GM23338 (cell line): ENCODE measurements around the gene DIO2. TPM values are rescaled to one million over a fixed set of nuclear protein-coding genes. Genes with fewer than 3 reads are reported as not detected.

ENCODE experiments used
- ATAC-seq: fragments of 200-7000 bp; cut with Tn5 transposase; 3 replicates; pipeline ENCODE4 v1.9.1; 2020
- DNase-seq: peaks from one replicate; pipeline ENCODE4 v3.0.0-alpha.2; 2015; ENCODE audit warnings: low spot score
- H2AFZ ChIP-seq: fragments of 200-600 bp; sonication (generic); 2 replicates; pipeline ENCODE4 v1.8.0; 2016; ENCODE audit warnings: antibody characterized with exemption, mild to moderate bottlenecking, moderate library complexity
- H3F3A ChIP-seq: fragments of 200-600 bp; sonication (generic); replicated peaks from 2 replicates; pipeline ENCODE4 v1.8.0; 2017; ENCODE audit warnings: antibody characterized with exemption, mixed run types, low read depth
- H3K27ac ChIP-seq: fragments of 200-600 bp; sonication (generic); 2 replicates; pipeline ENCODE4 v1.6.1; 2016; ENCODE audit warnings: low read depth
- H3K27me3 ChIP-seq: fragments of 200-600 bp; sonication (generic); 2 replicates; pipeline ENCODE4 v1.8.0; 2016; ENCODE audit warnings: mild to moderate bottlenecking, mixed run types, moderate library complexity; ENCODE audit not compliant: insufficient read depth
- H3K36me3 ChIP-seq: fragments of 200-600 bp; sonication (generic); 2 replicates; pipeline ENCODE4 v1.8.0; 2016; ENCODE audit warnings: mild to moderate bottlenecking; ENCODE audit not compliant: insufficient read depth
- H3K4me1 ChIP-seq: fragments of 200-600 bp; sonication (generic); 2 replicates; pipeline ENCODE4 v1.8.0; 2016; ENCODE audit warnings: mild to moderate bottlenecking, moderate library complexity; ENCODE audit not compliant: insufficient read depth
- H3K4me2 ChIP-seq: fragments of 200-600 bp; sonication (generic); 2 replicates; pipeline ENCODE4 v1.7.1; 2017; ENCODE audit warnings: mixed run types
- H3K4me3 ChIP-seq: fragments of 200-600 bp; sonication (generic); 2 replicates; pipeline ENCODE4 v1.6.1; 2016; ENCODE audit warnings: mixed run types
- H3K79me2 ChIP-seq: fragments of 200-600 bp; sonication (generic); replicated peaks from 2 replicates; pipeline ENCODE4 v1.8.0; 2017; ENCODE audit warnings: mild to moderate bottlenecking; ENCODE audit not compliant: insufficient read depth
- H3K9me2 ChIP-seq: fragments of 200-600 bp; sonication (generic); 2 replicates; pipeline ENCODE4 v1.8.0; 2017; ENCODE audit not compliant: insufficient read depth
- H4K20me1 ChIP-seq: fragments of 200-600 bp; sonication (generic); replicated peaks from 2 replicates; pipeline ENCODE4 v1.8.0; 2017; ENCODE audit warnings: mild to moderate bottlenecking; ENCODE audit not compliant: insufficient read depth
- H3K27ac Mint-ChIP-seq: 2 replicates; pipeline ENCODE4 v1.8.0; 2020; ENCODE audit warnings: inconsistent platforms, mild to moderate bottlenecking, moderate library complexity, mixed read lengths
- H3K27me3 Mint-ChIP-seq: 3 replicates; pipeline ENCODE4 v1.8.0; 2022; ENCODE audit warnings: low read depth, mild to moderate bottlenecking, moderate library complexity, mixed read lengths, inconsistent platforms; ENCODE audit not compliant: insufficient read depth, poor library complexity
- H3K36me3 Mint-ChIP-seq: 3 replicates; pipeline ENCODE4 v1.8.0; 2021; ENCODE audit warnings: low read depth, mild to moderate bottlenecking, inconsistent platforms, moderate library complexity, mixed read lengths
- H3K4me1 Mint-ChIP-seq: 3 replicates; pipeline ENCODE4 v1.8.0; 2020; ENCODE audit warnings: mild to moderate bottlenecking, inconsistent platforms, mixed read lengths
- H3K4me3 Mint-ChIP-seq: 3 replicates; pipeline ENCODE4 v1.8.0; 2021; ENCODE audit warnings: moderate library complexity, mild to moderate bottlenecking, inconsistent platforms, mixed read lengths
- H3K9me3 Mint-ChIP-seq: 3 replicates; pipeline ENCODE4 v1.8.0; 2020; ENCODE audit warnings: moderate library complexity, mild to moderate bottlenecking, inconsistent platforms, mixed read lengths
- EZH2 ChIP-seq: fragments of 200-600 bp; sonication (generic); IDR thresholded peaks from one replicate; pipeline ENCODE4 v1.8.0; 2017; ENCODE audit warnings: antibody characterized with exemption, mild to moderate bottlenecking, low read depth; ENCODE audit not compliant: unreplicated experiment
- JUNB ChIP-seq: IDR thresholded peaks from one replicate; pipeline ENCODE4 v1.6.1; 2016; ENCODE audit warnings: antibody characterized with exemption; ENCODE audit not compliant: unreplicated experiment
- NANOG ChIP-seq: IDR thresholded peaks from 2 replicates; pipeline ENCODE4 v1.6.1; 2016; ENCODE audit warnings: antibody characterized with exemption, borderline replicate concordance
- STAT1 ChIP-seq: IDR thresholded peaks from one replicate; pipeline ENCODE4 v1.6.1; 2016; ENCODE audit warnings: antibody characterized with exemption; ENCODE audit not compliant: unreplicated experiment
- ZNF114 ChIP-seq: fragments of 250-450 bp; sonication (Bioruptor Pico); IDR thresholded peaks from 2 replicates; pipeline ENCODE4 v1.5.0; 2020; ENCODE audit warnings: mild to moderate bottlenecking, moderate library complexity
- polyA plus RNA-seq: library from polyadenylated mRNA; unstranded; fragments of >200 nt; fragmentation: Nextera tagmentation; extraction: Ambion mirVana; gene quantifications from 2 replicates; pipeline ENCODE4 v1.2.1, GENCODE V29; 2016
- total RNA-seq: library from RNA; depleted of rRNA; stranded (reverse); fragments of >200 nt; shearing (Covaris generic); gene quantifications from 2 replicates; pipeline ENCODE4 v1.2.3, GENCODE V29; 2014
- TF ChIP-seq, protein P1 (sequence below), 2 experiments: fragments of 200-600 bp in 1 of 2; sonication (generic) in 1 of 2; conservative IDR thresholded peaks; 2 replicates each; pipeline versions ENCODE4 v1.5.1 to v1.6.1; 2016 to 2017; ENCODE audit warnings: antibody characterized with exemption in 2 of 2, low read depth in 2 of 2, mild to moderate bottlenecking in 2 of 2, moderate library complexity in 1 of 2
- TF ChIP-seq, protein P2 (sequence below): IDR thresholded peaks from one replicate; pipeline ENCODE4 v1.6.1; 2018; ENCODE audit warnings: antibody characterized with exemption; ENCODE audit not compliant: unreplicated experiment
- TF ChIP-seq, protein P3 (sequence below): IDR thresholded peaks from 2 replicates; pipeline ENCODE4 v1.6.1; 2016; ENCODE audit warnings: antibody characterized with exemption

DIO2 gene
- total and polyA plus RNA-seq, 2 experiments from 2014 or later, result 0.05 to 0.17 TPM

DNA sequence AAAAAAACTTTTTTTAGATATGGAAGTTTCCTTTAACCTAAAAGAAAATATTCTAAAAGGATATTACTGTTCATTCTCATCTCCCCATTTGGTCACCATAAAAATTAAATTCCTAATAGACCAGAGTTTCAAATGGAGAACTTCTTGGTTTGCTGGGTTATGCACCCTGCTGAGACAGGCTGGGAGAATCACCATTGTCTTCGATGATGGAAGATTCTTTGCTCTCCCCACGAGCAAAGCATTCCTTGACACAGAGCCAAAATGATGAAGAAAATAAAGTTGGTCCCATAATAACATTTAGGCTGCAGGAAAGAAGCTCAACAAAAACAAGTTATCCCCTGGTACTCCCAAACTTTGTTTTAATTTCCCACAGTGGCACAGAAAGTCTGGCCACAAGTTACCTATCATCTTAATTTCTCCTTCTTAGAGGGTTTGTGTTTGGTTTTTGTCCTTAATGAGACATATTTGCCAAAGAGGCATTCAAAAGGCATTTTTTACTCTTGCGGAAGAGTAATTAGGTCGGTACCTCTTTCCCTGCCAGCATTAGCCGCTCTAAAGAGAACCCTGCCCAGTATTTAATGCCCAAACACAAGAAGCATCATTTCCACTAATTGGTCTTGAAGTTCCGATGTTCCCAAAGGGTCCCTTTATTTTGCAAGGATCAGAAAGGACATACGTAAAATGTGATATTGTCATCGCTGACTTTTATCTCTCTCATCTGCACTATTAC, 4.8 kb downstream of the DIO2 start:
- Histone ChIP-seq H3K4me2 (no peak overlapping the region), H3F3A (no peaks in the 10 kb centered on the region), H2AFZ (no peak overlapping the region), H3K79me2 (no peaks in the 10 kb centered on the region), H3K9me2 (no peaks in the 10 kb centered on the region), H3K36me3 (no peaks in the 10 kb centered on the region), H3K4me1 (no peaks in the 10 kb centered on the region), H3K27me3 (no peaks in the 10 kb centered on the region), H4K20me1 (no peaks in the 10 kb centered on the region), H3K27ac (no peak overlapping the region), H3K4me3 (no peak overlapping the region)
- H3K4me3 Mint-ChIP-seq, result no peak overlapping the region
- H3K36me3 Mint-ChIP-seq, result no peaks in the 10 kb centered on the region
- DNase-seq (no peak), ATAC-seq (no peak)
- TF ChIP-seq, protein P1, sequence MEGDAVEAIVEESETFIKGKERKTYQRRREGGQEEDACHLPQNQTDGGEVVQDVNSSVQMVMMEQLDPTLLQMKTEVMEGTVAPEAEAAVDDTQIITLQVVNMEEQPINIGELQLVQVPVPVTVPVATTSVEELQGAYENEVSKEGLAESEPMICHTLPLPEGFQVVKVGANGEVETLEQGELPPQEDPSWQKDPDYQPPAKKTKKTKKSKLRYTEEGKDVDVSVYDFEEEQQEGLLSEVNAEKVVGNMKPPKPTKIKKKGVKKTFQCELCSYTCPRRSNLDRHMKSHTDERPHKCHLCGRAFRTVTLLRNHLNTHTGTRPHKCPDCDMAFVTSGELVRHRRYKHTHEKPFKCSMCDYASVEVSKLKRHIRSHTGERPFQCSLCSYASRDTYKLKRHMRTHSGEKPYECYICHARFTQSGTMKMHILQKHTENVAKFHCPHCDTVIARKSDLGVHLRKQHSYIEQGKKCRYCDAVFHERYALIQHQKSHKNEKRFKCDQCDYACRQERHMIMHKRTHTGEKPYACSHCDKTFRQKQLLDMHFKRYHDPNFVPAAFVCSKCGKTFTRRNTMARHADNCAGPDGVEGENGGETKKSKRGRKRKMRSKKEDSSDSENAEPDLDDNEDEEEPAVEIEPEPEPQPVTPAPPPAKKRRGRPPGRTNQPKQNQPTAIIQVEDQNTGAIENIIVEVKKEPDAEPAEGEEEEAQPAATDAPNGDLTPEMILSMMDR (conservative IDR thresholded peaks at IDR 0.05; ENCODE audit: low read depth in 2 of 2), result no peak
- no peak for TF ChIP-seq EZH2
- H3K4me1 Mint-ChIP-seq, result 0 out of 3 replicates have a peak, but pooled peaks cover 2% of the 10 kb centered on the region
- peaks cover 5% of the 10 kb centered on the region for H3K27me3 Mint-ChIP-seq
- no peak overlapping the region for H3K27ac Mint-ChIP-seq
- no peaks in the 10 kb centered on the region for H3K9me3 Mint-ChIP-seq

DNA sequence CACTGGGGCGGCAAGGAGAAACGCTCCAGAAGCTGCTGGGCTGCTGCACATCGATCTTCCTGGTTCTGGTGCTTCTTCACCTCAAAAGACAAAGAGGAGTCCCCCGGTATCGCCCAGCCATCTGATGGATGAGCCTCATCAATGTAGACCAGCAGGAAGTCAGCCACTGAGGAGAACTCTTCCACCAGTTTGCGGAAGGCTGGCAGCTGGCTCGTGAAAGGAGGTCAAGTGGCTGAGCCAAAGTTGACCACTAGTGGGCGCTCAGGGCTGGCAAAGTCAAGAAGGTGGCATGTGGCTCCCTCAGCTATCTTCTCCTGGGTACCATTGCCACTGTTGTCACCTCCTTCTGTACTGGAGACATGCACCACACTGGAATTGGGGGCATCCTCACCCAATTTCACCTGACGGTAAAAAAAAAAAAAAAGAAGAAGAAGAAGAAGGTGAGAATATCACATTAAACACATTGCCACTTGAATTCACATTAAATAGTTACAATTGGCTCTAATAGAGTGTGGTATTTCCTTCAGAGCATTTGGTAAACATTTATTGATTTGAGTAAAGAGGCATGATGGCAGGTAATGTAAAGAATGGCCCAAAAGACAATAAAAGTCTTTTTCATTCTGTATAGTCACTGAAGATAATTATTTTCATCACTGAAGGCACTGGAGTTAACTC, 8.3 kb downstream of the DIO2 start:
- Histone ChIP-seq H3K79me2 (no peaks in the 10 kb centered on the region), H3K27ac (no peak overlapping the region), H4K20me1 (no peaks in the 10 kb centered on the region), H3K9me2 (no peaks in the 10 kb centered on the region), H3K4me2 (no peak overlapping the region), H3K36me3 (no peaks in the 10 kb centered on the region), H3K4me1 (no peaks in the 10 kb centered on the region), H3F3A (no peaks in the 10 kb centered on the region), H3K27me3 (no peaks in the 10 kb centered on the region), H3K4me3 (no peak overlapping the region), H2AFZ (0 out of 2 replicates have a peak overlapping the region, but pooled peaks have one; percentile 54)
- ATAC-seq (peak; percentile 88), DNase-seq (peak; percentile 81)
- Mint-ChIP-seq H3K9me3 (no peaks in the 10 kb centered on the region), H3K4me1 (no peaks in the 10 kb centered on the region), H3K4me3 (no peak overlapping the region), H3K27me3 (peaks cover 5% of the 10 kb centered on the region), H3K27ac (no peak overlapping the region), H3K36me3 (no peaks in the 10 kb centered on the region)
- TF ChIP-seq STAT1 (no peak), EZH2 (no peak), JUNB (no peak), NANOG (no peak), ZNF114 (CRISPR knock-in tag) (peak; percentile 84)
- TF ChIP-seq, protein P2, sequence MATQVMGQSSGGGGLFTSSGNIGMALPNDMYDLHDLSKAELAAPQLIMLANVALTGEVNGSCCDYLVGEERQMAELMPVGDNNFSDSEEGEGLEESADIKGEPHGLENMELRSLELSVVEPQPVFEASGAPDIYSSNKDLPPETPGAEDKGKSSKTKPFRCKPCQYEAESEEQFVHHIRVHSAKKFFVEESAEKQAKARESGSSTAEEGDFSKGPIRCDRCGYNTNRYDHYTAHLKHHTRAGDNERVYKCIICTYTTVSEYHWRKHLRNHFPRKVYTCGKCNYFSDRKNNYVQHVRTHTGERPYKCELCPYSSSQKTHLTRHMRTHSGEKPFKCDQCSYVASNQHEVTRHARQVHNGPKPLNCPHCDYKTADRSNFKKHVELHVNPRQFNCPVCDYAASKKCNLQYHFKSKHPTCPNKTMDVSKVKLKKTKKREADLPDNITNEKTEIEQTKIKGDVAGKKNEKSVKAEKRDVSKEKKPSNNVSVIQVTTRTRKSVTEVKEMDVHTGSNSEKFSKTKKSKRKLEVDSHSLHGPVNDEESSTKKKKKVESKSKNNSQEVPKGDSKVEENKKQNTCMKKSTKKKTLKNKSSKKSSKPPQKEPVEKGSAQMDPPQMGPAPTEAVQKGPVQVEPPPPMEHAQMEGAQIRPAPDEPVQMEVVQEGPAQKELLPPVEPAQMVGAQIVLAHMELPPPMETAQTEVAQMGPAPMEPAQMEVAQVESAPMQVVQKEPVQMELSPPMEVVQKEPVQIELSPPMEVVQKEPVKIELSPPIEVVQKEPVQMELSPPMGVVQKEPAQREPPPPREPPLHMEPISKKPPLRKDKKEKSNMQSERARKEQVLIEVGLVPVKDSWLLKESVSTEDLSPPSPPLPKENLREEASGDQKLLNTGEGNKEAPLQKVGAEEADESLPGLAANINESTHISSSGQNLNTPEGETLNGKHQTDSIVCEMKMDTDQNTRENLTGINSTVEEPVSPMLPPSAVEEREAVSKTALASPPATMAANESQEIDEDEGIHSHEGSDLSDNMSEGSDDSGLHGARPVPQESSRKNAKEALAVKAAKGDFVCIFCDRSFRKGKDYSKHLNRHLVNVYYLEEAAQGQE, result no peak
- TF ChIP-seq, protein P3, sequence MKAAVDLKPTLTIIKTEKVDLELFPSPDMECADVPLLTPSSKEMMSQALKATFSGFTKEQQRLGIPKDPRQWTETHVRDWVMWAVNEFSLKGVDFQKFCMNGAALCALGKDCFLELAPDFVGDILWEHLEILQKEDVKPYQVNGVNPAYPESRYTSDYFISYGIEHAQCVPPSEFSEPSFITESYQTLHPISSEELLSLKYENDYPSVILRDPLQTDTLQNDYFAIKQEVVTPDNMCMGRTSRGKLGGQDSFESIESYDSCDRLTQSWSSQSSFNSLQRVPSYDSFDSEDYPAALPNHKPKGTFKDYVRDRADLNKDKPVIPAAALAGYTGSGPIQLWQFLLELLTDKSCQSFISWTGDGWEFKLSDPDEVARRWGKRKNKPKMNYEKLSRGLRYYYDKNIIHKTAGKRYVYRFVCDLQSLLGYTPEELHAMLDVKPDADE, result no peak
